Measurements from ENCODE around the gene OR10Z1. TPM values are rescaled to one million over a fixed set of nuclear protein-coding genes. Genes with fewer than 3 reads are reported as not detected.

The OR10Z1 gene, protein sequence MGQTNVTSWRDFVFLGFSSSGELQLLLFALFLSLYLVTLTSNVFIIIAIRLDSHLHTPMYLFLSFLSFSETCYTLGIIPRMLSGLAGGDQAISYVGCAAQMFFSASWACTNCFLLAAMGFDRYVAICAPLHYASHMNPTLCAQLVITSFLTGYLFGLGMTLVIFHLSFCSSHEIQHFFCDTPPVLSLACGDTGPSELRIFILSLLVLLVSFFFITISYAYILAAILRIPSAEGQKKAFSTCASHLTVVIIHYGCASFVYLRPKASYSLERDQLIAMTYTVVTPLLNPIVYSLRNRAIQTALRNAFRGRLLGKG
- polyA plus RNA-seq (2013, experiment 1 of 2): not detected
- not detected for polyA plus RNA-seq (2013, experiment 2 of 2)

DNA sequence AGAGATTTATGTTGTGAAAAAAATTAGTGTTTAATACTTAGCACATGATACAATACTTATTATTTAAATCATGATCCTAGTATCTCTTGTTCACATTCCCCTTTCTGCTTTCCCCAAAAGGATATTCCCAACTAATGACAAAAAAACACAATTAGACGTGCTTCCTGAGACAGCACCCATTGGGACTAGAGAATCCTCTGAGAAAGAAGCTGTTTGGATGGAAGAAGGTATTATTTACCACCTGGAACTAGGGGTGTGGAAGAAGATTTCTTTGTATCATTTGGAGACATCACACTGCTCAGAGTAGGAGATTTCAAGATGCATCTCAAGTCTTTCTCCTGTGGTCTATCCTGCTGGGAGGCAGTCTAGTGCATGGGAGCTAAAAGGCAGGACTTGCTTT lies at the start of gene OR10Z1:
TSS of gene OR10Z1 (plus strand) at position 301 of the 400 bp plus-strand sequence. CDS start 1,171 bp downstream, outside the sequence.
- no peak within 1 kb of the TSS for H3K27ac ChIP-seq (ENCODE audit: low read depth, low read length, severe bottlenecking)
- peaks cover 13% of the 10 kb centered on the region for H3K4me1 ChIP-seq (ENCODE audit: control insufficient read depth, insufficient read depth, low read length, poor library complexity, severe bottlenecking)
- H3K4me3 ChIP-seq (ENCODE audit: extremely low read depth, insufficient read depth, low read length, poor library complexity, severe bottlenecking): no peak within 1 kb of the TSS
- no peaks in the 10 kb centered on the region for H3K9me3 ChIP-seq (ENCODE audit: control insufficient read depth, low read length)
- H3K36me3 ChIP-seq (ENCODE audit: control insufficient read depth, insufficient read depth, low read length): no peaks in the 10 kb centered on the region
- 71 to 100% methylated on average over 1 of the region's 1 CpG for WGBS, 2 experiments (ENCODE audit: insufficient coverage in 2 of 2)

DNA sequence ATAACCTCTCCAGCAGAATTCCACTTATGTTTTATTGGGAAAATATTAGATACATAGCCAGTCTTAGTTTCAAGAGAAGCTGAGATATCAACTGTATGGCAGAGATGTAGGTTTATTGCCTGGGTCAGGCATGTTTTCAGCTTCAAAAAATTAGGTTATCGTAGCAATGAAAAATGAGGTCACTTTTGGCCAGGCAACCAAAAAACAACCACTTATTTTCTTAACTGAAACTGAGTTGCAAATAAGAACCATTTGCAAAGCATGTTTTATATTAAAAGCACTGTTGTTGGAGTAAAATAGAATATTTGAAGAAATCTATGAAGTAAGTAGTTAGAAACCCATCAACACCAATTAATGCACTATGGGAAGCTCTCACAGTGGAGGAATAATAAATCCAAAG lies 45.4 kb upstream of the OR10Z1 start:
- no peak overlapping the region for H3K27ac ChIP-seq (ENCODE audit: low read depth, low read length, severe bottlenecking)
- H3K4me1 ChIP-seq (ENCODE audit: control insufficient read depth, insufficient read depth, low read length, poor library complexity, severe bottlenecking): no peaks in the 10 kb centered on the region
- WGBS, 2 experiments (ENCODE audit: insufficient coverage in 2 of 2): no CpG with 5 or more reads among the region's 1 CpG
- no peak overlapping the region for H3K4me3 ChIP-seq (ENCODE audit: extremely low read depth, insufficient read depth, low read length, poor library complexity, severe bottlenecking)
- H3K9me3 ChIP-seq (ENCODE audit: control insufficient read depth, low read length): no peaks in the 10 kb centered on the region
- no peaks in the 10 kb centered on the region for H3K36me3 ChIP-seq (ENCODE audit: control insufficient read depth, insufficient read depth, low read length)

DNA sequence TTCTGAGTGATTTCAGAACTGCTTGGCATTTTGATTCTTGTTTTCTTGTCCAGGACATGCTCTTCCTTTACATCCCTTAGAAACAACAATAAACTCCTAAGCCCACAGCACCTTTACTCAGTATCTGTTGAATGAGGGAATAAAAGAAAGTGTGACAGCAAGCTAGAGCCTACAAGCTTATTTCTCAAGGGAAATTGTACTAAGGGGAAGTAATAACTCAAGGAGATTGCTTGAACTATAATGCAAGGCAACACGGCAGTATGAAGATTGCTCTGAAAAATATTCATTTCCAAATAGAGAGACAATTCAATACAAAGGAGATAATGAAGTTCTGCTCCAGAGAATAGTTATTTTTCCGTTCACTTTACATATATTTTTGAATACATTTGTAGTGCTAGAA lies 41.2 kb upstream of the OR10Z1 start:
- no peaks in the 10 kb centered on the region for H3K9me3 ChIP-seq (ENCODE audit: control insufficient read depth, low read length)
- no CpG with 5 or more reads among the region's 2 CpGs for WGBS, 2 experiments (ENCODE audit: insufficient coverage in 2 of 2)

DNA sequence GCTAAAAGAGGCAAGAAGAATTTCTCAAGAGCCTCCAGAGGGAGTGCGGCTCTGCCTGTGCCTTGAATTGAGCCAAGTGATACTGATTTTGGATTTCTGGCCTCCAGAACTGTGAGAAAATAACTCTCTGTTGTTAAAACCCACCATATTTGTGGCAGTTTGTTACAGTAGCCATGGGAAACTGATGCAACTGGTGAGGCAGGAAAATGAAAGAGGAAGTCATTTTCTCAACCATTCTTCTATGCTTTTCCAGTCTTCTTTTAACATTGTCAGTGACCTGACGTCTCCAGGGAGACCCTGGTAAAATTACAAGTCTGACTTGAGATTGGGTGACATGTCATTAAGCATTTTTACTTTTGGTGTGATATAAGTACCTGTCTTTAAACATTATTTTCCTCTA lies 40.5 kb upstream of the OR10Z1 start:
- Histone ChIP-seq H3K36me3 (ENCODE audit: control insufficient read depth, insufficient read depth, low read length) (no peaks in the 10 kb centered on the region), H3K9me3 (ENCODE audit: control insufficient read depth, low read length) (no peaks in the 10 kb centered on the region), H3K27ac (ENCODE audit: low read depth, low read length, severe bottlenecking) (no peak overlapping the region), H3K4me1 (ENCODE audit: control insufficient read depth, insufficient read depth, low read length, poor library complexity, severe bottlenecking) (no peaks in the 10 kb centered on the region), H3K4me3 (ENCODE audit: extremely low read depth, insufficient read depth, low read length, poor library complexity, severe bottlenecking) (no peak overlapping the region)
- 100% methylated on average over 1 of the region's 2 CpGs; no CpG with 5 or more reads in 1 of the 2 experiments for WGBS, 2 experiments (ENCODE audit: insufficient coverage in 2 of 2)

More for the DNA sequence above, 41.2 kb upstream of the OR10Z1 start:
- Histone ChIP-seq H3K27ac (ENCODE audit: low read depth, low read length, severe bottlenecking) (no peak overlapping the region), H3K4me1 (ENCODE audit: control insufficient read depth, insufficient read depth, low read length, poor library complexity, severe bottlenecking) (no peaks in the 10 kb centered on the region), H3K4me3 (ENCODE audit: extremely low read depth, insufficient read depth, low read length, poor library complexity, severe bottlenecking) (no peak overlapping the region), H3K36me3 (ENCODE audit: control insufficient read depth, insufficient read depth, low read length) (no peaks in the 10 kb centered on the region)

DNA sequence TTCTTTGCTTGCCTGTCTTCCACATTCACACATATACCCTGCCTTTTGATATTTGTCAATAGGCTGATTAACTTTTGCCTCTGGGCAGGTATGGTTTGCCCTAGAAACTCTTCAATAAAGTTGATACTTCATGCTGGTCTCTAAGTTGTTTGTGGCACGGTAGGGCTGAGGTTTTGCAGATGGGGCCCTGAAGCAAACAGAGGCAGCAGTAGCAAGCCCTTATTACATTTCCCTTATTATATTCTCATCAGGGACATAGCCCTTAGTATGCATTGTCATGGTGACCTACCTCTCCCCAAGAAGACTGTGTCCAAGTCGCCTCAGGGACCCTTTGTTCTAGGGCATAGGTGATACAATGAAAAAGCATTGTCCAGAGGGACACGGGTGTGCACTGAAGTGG lies 34.6 kb upstream of the OR10Z1 start, which contains the start of gene OR6P1:
TSS of gene OR6P1 (minus strand) at position 101 of the 400 bp plus-strand sequence. CDS start 6,976 bp downstream, outside the sequence.
- Histone ChIP-seq H3K4me1 (ENCODE audit: control insufficient read depth, insufficient read depth, low read length, poor library complexity, severe bottlenecking) (no peaks in the 10 kb centered on the region), H3K27ac (ENCODE audit: low read depth, low read length, severe bottlenecking) (no peak within 1 kb of the TSS), H3K9me3 (ENCODE audit: control insufficient read depth, low read length) (no peaks in the 10 kb centered on the region), H3K36me3 (ENCODE audit: control insufficient read depth, insufficient read depth, low read length) (no peaks in the 10 kb centered on the region), H3K4me3 (ENCODE audit: extremely low read depth, insufficient read depth, low read length, poor library complexity, severe bottlenecking) (no peak within 1 kb of the TSS)
- 90% methylated on average over 2 of the region's 3 CpGs; no CpG with 5 or more reads in 1 of the 2 experiments for WGBS, 2 experiments (ENCODE audit: insufficient coverage in 2 of 2)

DNA sequence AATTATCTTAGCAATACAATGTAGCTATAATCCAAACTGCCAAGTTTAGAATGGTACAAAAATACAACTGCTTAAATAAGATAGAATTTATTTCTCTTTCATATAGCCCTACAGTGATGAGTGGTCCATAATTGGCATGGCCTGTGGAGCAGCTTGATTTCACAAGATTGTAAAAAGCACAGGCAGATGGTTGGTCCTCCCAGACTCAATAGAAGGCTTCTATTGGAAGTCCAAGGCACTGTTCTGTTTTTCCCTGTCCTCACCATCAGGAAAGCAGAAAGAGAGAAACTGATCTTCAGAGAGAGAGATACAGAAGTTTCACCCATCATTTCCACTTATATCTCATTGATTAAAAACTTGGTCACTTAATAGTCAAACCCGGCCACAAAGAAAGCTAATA lies 32.8 kb upstream of the OR10Z1 start:
- H3K4me3 ChIP-seq (ENCODE audit: extremely low read depth, insufficient read depth, low read length, poor library complexity, severe bottlenecking): no peak overlapping the region
- no peaks in the 10 kb centered on the region for H3K4me1 ChIP-seq (ENCODE audit: control insufficient read depth, insufficient read depth, low read length, poor library complexity, severe bottlenecking)
- no CpG with 5 or more reads among the region's 1 CpG for WGBS, 2 experiments (ENCODE audit: insufficient coverage in 2 of 2)

DNA sequence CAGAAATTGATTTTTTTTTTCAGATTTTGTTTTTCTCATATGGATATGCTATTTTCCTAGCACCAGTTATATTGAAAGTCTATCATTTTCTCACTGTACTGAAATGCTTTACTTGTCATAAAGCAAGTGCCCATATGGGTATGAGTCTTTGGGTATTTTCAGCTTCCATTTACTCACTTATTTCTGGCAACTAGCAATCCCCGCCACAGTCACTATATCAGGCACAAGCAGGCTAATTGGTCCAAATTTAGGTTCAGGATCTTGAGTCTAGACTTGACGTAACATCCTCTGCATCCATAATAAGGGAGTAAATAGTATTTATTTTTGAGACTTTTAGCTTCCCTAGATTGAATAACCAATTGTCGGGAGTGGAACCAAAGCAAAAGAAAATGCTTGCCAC lies 27.5 kb upstream of the OR10Z1 start:
- H3K27ac ChIP-seq (ENCODE audit: low read depth, low read length, severe bottlenecking): no peak overlapping the region
- no peak overlapping the region for H3K4me3 ChIP-seq (ENCODE audit: extremely low read depth, insufficient read depth, low read length, poor library complexity, severe bottlenecking)
- H3K9me3 ChIP-seq (ENCODE audit: control insufficient read depth, low read length): no peaks in the 10 kb centered on the region
- 83 to 100% methylated on average over 1 of the region's 3 CpGs for WGBS, 2 experiments (ENCODE audit: insufficient coverage in 2 of 2)
- H3K4me1 ChIP-seq (ENCODE audit: control insufficient read depth, insufficient read depth, low read length, poor library complexity, severe bottlenecking): peaks cover 6% of the 10 kb centered on the region
- no peaks in the 10 kb centered on the region for H3K36me3 ChIP-seq (ENCODE audit: control insufficient read depth, insufficient read depth, low read length)

More for the DNA sequence above, 32.8 kb upstream of the OR10Z1 start:
- no peaks in the 10 kb centered on the region for H3K9me3 ChIP-seq (ENCODE audit: control insufficient read depth, low read length)
- no peaks in the 10 kb centered on the region for H3K36me3 ChIP-seq (ENCODE audit: control insufficient read depth, insufficient read depth, low read length)
- H3K27ac ChIP-seq (ENCODE audit: low read depth, low read length, severe bottlenecking): no peak overlapping the region

DNA sequence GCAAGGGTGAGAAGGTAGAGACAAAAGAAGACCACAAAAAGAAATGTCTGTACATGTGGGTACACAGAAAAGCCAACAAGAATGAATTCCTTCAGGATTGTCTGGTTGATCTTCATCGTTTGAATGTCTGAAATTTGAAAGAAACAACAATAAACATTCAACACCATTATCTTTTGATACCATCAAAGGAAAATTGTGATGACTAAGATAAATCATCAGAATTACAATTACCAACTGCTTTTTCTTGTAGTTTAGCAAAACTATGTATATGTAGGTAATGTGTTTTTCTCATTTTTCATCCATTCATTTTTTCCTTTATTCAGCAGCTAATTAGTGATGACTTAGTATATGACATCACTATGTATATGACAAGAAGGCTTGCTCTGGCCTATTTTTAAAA lies 25.3 kb upstream of the OR10Z1 start, which contains the start of gene OR10X1:
TSS of gene OR10X1 (minus strand) at position 167 of the 400 bp plus-strand sequence. CDS start at position 167, 0 bp downstream.
- no CpG with 5 or more reads among the region's 1 CpG for WGBS, 2 experiments (ENCODE audit: insufficient coverage in 2 of 2)
- Histone ChIP-seq H3K36me3 (ENCODE audit: control insufficient read depth, insufficient read depth, low read length) (no peaks in the 10 kb centered on the region), H3K4me3 (ENCODE audit: extremely low read depth, insufficient read depth, low read length, poor library complexity, severe bottlenecking) (no peak within 1 kb of the TSS), H3K4me1 (ENCODE audit: control insufficient read depth, insufficient read depth, low read length, poor library complexity, severe bottlenecking) (peaks cover 6% of the 10 kb centered on the region), H3K27ac (ENCODE audit: low read depth, low read length, severe bottlenecking) (no peak within 1 kb of the TSS), H3K9me3 (ENCODE audit: control insufficient read depth, low read length) (no peaks in the 10 kb centered on the region)

DNA sequence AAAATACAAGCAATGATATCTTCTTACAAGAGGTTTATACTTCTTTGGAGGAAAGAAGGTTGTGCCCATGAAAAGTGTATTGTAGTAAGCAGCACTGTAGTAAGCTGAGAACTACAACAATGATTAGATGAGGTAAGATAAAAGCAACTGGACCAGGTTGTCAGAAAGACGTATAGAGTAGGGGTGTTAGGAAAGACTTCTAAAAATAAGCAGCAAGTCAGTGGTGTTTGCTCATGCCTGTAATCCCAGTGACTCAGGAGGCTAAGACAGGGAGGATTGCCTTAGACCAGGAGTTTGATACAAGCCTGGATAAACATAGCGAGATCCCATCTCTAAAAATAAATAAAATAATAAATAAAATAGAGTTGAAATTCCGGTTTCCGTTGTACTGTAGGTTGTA lies 21.1 kb upstream of the OR10Z1 start:
- Histone ChIP-seq H3K27ac (ENCODE audit: low read depth, low read length, severe bottlenecking) (no peak overlapping the region), H3K36me3 (ENCODE audit: control insufficient read depth, insufficient read depth, low read length) (no peaks in the 10 kb centered on the region), H3K9me3 (ENCODE audit: control insufficient read depth, low read length) (peaks cover 7% of the 10 kb centered on the region), H3K4me3 (ENCODE audit: extremely low read depth, insufficient read depth, low read length, poor library complexity, severe bottlenecking) (no peak overlapping the region), H3K4me1 (ENCODE audit: control insufficient read depth, insufficient read depth, low read length, poor library complexity, severe bottlenecking) (peaks cover 6% of the 10 kb centered on the region)
- WGBS, 2 experiments (ENCODE audit: insufficient coverage in 2 of 2): 77% methylated on average over 1 of the region's 4 CpGs; no CpG with 5 or more reads in 1 of the 2 experiments

DNA sequence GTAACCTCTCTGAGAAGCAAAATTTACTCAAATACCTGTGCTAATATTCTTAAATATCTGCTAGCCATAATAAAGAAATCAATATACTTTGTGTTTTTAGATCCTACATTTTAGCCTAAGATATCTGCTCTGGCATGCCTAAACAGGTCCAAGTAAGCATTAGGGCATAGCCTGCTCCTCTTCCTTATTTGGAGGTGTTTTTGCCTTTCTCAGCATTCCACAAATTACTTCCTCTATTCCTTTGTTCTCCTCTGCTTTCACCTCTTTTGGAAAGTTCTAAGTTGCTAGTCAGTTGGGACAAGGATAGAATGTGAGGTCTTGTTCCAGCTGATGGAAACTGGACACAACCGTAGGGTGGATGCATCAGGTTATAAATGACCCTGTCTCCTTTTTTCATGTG lies 18.1 kb upstream of the OR10Z1 start:
- no peak overlapping the region for H3K4me3 ChIP-seq (ENCODE audit: extremely low read depth, insufficient read depth, low read length, poor library complexity, severe bottlenecking)
- H3K4me1 ChIP-seq (ENCODE audit: control insufficient read depth, insufficient read depth, low read length, poor library complexity, severe bottlenecking): peaks cover 1% of the 10 kb centered on the region
- H3K9me3 ChIP-seq (ENCODE audit: control insufficient read depth, low read length): peaks cover 7% of the 10 kb centered on the region
- H3K27ac ChIP-seq (ENCODE audit: low read depth, low read length, severe bottlenecking): no peak overlapping the region
- H3K36me3 ChIP-seq (ENCODE audit: control insufficient read depth, insufficient read depth, low read length): no peaks in the 10 kb centered on the region
- WGBS, 2 experiments (ENCODE audit: insufficient coverage in 2 of 2): 92 to 100% methylated on average over 1 of the region's 1 CpG

DNA sequence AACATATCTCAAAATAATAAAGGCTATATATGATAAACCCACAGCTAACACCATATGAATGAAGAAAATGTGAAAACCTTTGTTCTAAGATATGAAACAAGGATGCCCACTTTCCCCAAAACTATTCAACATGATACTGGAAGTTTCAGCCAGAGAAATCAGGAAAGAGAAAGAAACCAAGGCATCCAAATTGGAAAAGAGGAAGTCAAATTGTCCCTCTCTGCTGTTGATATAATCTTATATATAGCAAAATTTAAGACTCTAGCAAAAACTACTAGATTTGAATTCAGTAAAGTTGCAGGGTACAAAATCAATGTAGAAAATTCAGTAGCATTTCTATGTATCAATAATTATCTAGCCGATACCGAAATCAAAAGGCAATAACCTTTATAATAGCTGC lies 4.3 kb upstream of the OR10Z1 start:
- no CpG with 5 or more reads among the region's 2 CpGs for WGBS, 2 experiments (ENCODE audit: insufficient coverage in 2 of 2)
- no peaks in the 10 kb centered on the region for H3K36me3 ChIP-seq (ENCODE audit: control insufficient read depth, insufficient read depth, low read length)
- H3K4me3 ChIP-seq (ENCODE audit: extremely low read depth, insufficient read depth, low read length, poor library complexity, severe bottlenecking): no peak overlapping the region

More for the DNA sequence above, 4.3 kb upstream of the OR10Z1 start:
- H3K4me1 ChIP-seq (ENCODE audit: control insufficient read depth, insufficient read depth, low read length, poor library complexity, severe bottlenecking): no peaks in the 10 kb centered on the region
- no peak overlapping the region for H3K27ac ChIP-seq (ENCODE audit: low read depth, low read length, severe bottlenecking)
- no peaks in the 10 kb centered on the region for H3K9me3 ChIP-seq (ENCODE audit: control insufficient read depth, low read length)
